H1 (cell line): ENCODE data around the gene RAN. TPM values are rescaled to one million over a fixed set of nuclear protein-coding genes. Genes with fewer than 3 reads are reported as not detected.

Experiments
- ASH2L ChIP-seq: fragments of 200-600, 300-600 bp; sonication (generic); IDR thresholded peaks from one replicate; pipeline ENCODE4 v1.7.1; 2017; ENCODE audit warnings: low read length
- BACH1 ChIP-seq: IDR thresholded peaks from 2 replicates; pipeline ENCODE4 v1.6.1; 2012; ENCODE audit warnings: low read length, improper control_type of control experiment
- CHD7 ChIP-seq: fragments of 300-600 bp; sonication (generic); IDR thresholded peaks from 2 replicates; pipeline ENCODE4 v1.7.1; 2012; ENCODE audit warnings: low read length, moderate library complexity, mild to moderate bottlenecking, inconsistent platforms; ENCODE audit not compliant: insufficient replicate concordance
- GTF2F1 ChIP-seq: IDR thresholded peaks from 2 replicates; pipeline ENCODE4 v1.6.1; 2012; ENCODE audit warnings: low read depth, low read length, improper control_type of control experiment, borderline replicate concordance
- JUND ChIP-seq: IDR thresholded peaks from 2 replicates; pipeline ENCODE4 v1.6.1; 2011; ENCODE audit warnings: mild to moderate bottlenecking, improper control_type of control experiment, low read length
- MAX ChIP-seq: IDR thresholded peaks from 2 replicates; pipeline ENCODE4 v1.6.1; 2012; ENCODE audit warnings: inconsistent platforms
- POU5F1 ChIP-seq: IDR thresholded peaks from 2 replicates; pipeline ENCODE4 v1.6.1; 2011; ENCODE audit warnings: low read depth, mild to moderate bottlenecking, low read length, moderate library complexity
- SP4 ChIP-seq: IDR thresholded peaks from 2 replicates; pipeline ENCODE4 v1.6.1; 2012; ENCODE audit warnings: low read length, inconsistent platforms
- SUZ12 ChIP-seq: fragments of 200-600 bp; sonication (generic); IDR thresholded peaks from 2 replicates; pipeline ENCODE4 v1.6.1; 2012; ENCODE audit warnings: mild to moderate bottlenecking, inconsistent platforms, low read length, moderate library complexity, mixed read lengths
- TEAD4 ChIP-seq: IDR thresholded peaks from 2 replicates; pipeline ENCODE4 v1.6.1; 2012; ENCODE audit warnings: low read depth, low read length, inconsistent platforms, mixed read lengths
- YY1 ChIP-seq: IDR thresholded peaks from 2 replicates; pipeline ENCODE4 v1.6.1; 2011; ENCODE audit warnings: low read depth, mild to moderate bottlenecking, low read length
- polyA plus RNA-seq, 7 experiments: library from polyadenylated mRNA; depleted of rRNA in 3 of 7; stranded (reverse) in 5 of 7; unstranded in 2 of 7; fragments of >200 nt in 5 of 7; fragments of 200-250 nt in 2 of 7; gene quantifications; 1 replicate in 5 of 7; 2 replicates in 1 of 7; 4 replicates in 1 of 7; pipeline versions ENCODE4 v1.2.1 to v1.2.3, GENCODE V29; 2011 to 2013; ENCODE audit warnings: missing spikeins in 2 of 7, mixed read lengths in 2 of 7
- total RNA-seq: library from RNA; stranded (reverse); fragmentation: NEBNext Ultra II Directional; extraction: Animal tissue kit (Norgen Biotek cat#: 25700); gene quantifications from 2 replicates; pipeline ENCODE4 v1.2.1, GENCODE V29; 2021

RAN gene
- total and polyA plus RNA-seq, 2 of the 8 experiments (the other 6 are each of a cell fraction or from before 2014, with no cell fraction given): 2,064 to 2,203 TPM

GRCh38 chr12:130922511-130922953 lies 50.7 kb downstream of the RAN start (continued):
- TF ChIP-seq CHD7: no peak
- TF ChIP-seq SP4: no peak
- no peak for TF ChIP-seq JUND
- no peak for TF ChIP-seq BACH1
- TF ChIP-seq POU5F1: no peak
- no peak for TF ChIP-seq YY1
- TF ChIP-seq TEAD4: no peak
- TF ChIP-seq MAX: no peak
- TF ChIP-seq SUZ12: no peak
- no peak for TF ChIP-seq GTF2F1
- TF ChIP-seq ASH2L: no peak
